ENCODE data around the gene SPATS2.

SPATS2 gene

DNA sequence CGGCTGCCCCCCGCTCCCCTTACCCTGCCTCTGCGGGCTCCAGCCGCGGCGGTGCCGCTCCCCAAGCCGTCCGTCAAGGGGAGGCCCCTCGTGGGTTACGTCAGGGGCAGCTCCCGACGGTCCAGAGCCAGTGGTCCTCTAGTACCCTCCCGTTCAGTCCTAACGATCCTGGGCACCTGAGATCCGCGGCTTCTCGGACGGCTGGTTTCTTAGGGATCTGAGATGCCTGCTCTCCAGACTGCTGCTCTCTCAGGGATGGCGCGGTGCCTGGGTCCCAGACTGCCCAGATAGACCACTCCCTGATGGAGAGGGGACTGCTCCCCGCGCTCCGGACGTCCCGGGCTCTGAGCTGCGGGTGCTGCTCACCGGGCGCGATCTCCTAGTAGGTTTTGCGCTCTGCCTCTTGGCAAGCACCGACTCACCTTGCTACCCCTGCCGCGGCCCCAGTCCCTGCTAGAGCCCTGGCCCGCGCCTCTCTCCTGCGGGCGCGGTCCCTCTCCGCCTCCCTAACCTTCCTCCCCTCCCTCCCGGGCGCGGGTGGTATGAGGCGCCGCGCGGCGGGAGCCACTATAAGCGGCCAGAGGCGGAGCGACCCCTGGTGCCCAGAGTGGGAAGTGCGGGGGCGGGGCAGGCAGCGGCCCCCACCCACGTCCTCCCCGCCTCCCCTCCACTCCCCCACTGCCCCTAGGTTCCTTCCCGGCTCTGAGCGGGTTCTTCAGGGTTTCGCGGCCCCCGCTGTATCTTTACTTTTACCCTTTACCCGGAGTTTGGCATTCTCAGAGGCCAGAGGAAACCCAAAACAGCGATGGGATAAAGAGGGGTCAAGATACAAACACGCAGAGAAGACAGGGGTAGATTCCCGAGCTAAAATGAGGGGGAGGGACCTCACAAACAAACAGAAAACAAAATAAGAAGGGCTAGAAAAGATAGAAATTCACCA lies 30.3 kb upstream of the SPATS2 start, which contains the start of gene C1QL4:
TSS of gene C1QL4 (minus strand) at position 544 of the 940 bp plus-strand sequence. CDS start 711 bp downstream, outside the sequence.
- peak; percentile 81 for DNase-seq

DNA sequence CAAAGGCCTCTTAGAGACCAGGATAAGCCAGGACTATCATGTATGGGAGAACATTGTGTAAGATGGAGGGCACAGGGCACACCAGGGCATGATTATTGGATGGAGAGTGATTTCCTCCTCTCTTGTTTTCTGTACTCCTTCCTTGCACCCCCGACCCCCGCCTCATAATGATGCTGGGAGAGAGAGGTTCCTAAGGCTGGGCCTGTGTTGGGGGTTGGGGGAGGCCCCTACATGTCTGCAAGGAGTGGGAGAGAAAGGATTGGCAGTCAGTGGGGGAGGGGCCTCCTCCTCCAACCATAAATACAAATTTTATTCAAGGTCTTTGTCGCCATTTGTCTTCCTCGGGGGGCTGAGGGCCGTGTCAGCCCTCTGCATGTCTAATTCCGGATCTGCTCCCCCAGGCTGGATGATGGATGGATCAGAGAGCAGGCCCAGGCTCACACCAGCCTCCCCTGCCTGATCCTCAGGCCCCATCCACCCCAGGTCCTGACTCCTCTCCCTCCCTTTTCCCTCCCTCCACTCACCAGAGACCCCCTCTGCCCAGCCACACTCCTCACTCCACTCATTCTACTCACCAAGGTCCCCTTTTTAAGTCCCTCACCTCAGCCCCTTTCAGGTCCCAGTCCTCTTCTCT lies 28.3 kb upstream of the SPATS2 start:
- no peak for DNase-seq

DNA sequence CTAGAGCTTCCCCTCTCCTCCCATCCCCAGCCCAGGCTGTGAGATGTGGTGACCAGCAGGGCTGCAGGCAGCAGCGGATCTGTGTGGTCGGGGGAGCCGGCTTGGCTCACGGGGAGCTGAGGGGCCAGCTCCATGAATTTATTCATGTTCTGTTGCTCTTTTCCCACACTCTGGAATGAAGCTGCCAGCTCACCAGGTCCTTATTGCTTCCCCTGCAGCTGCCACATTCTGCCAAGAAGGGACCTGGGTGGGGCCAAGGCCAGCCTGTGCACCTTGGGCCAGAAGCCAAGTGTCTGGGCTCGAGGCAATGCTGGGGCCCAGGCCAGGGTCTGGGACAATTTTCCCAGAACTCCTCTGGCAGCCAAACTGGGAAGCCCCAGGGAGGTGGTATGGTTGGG lies 27.8 kb upstream of the SPATS2 start:
- no peak for DNase-seq

DNA sequence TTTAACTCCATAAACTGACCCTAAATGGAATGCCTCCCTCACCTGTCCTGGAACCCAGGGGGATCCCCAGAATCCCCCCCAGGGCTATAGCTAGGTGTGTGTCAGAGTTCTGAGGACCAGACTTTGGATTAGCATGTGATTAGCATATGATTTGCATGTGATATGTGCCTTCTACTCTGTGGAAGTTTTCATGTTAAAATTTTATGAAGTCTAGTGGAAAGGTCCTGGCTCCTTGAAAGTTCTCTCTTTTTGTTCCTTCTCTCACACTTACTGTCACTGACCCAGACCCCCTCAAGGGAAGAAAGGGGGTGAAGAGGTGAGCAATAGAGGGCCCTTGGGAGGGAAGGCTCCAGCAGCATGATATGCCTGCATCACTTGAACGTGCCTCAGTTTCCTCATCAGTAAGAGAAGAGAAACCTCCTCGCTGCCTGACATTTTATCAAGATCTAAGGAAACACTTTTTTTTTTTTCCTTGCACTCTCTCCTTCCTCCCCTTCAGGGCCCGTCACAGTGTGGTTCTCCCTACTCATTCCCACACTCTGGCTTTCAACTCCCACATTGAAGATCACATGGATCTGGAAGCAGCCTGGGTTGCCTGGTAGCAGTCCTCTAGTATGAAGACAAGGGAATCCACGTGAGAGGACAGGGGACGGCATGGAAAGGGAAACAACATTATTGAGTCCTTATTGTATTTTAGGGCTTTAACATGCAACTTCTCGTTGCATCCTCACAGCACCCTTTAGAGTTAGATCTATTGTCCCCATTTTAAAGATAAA lies 27.0 kb upstream of the SPATS2 start:
- DNase-seq, result no peak

DNA sequence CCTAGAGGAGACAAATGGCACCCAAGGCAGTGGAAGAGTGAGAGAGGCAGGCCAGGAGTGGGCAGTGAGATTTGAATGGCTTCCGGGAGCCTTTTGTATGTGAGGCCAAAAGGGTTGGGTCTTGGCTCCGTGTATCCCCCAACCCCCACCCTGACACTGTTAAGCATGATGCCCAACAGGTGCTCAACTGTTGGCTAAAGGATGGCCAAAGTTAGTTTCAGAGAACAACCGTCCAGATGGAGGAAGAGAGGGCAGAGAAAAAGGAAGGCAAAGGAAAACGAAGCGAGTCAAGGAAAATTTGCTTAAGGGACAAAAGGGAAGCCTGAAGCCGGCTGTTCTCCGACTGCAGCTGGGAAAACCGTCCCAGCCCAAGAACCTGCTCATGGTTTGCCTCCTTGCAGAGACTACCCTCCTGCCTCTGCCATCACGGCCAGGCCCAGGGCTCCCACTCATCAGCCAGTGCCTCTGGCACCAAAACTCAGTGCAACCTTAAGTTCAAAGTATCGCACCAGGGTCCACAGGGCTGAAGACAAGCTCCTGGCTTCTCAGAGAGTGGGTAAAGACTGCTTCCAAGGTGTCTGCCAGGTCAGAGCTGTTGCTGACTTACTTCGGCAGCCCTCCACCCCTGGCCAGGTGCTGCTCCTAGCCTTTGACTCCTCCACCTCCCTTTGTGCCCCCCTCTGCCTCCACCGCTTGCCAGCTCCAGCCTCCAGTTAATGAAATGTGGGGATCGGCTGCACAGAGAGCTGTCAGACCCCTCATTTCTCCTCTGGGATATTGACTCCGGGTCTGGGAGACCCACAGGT lies 26.1 kb upstream of the SPATS2 start:
- no peak for DNase-seq

DNA sequence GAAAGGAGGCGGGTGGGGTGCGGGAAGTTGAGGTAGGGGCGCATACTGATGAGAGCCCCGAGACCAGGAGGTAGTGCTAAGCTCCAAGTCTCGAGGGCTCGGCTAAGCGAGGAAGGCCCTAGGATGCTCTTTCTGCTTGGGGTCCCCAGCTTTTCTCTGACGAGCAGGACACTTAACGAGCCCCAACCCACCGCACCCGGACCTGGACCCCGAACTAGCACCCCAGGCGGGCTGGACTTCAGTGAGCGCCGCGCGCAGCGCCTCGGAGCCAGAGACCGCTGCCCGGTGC lies 25.5 kb upstream of the SPATS2 start:
- no peak for DNase-seq

DNA sequence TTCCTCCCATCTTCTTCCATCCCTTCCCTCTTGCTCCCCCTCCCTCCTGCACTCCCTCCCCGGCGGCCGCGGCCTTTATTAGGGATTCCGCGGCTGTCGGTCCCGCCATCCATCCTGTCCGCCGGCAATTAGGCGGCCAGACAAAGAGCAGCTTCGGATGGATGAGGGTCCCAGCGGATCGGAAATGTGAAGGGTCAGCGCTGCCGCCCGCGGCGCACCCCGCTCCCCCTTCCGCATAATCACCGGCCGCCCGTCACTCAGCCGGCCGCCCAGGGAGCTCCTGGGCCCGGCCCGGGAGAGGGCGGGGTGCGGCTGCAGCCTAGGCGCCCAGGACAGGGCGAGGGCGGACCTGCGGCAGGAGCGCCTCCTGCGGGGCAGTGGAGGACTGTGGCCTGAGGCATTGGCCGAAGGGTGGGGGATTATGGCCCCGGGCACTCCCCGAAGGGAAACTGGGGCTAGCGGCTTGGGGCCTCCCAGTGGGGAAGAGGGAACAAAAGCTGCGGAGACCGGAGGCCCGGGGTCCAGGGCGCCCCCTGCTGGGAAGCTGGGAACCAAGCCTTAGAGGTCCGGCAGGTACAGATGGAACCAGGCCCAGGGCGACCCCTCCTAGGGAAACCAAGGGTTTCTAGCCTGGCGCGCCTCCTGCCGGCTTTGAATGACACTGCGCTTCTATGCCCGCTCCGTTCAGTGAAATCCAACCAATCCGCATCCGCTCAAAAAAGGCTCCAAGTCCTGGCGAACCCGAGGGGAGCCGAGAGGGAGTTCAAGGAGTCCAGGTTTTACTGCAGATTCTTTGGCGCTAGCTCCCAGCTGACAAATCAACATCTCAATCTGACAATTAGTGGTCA lies 25.0 kb upstream of the SPATS2 start:
- peak; percentile 75 for DNase-seq

DNA sequence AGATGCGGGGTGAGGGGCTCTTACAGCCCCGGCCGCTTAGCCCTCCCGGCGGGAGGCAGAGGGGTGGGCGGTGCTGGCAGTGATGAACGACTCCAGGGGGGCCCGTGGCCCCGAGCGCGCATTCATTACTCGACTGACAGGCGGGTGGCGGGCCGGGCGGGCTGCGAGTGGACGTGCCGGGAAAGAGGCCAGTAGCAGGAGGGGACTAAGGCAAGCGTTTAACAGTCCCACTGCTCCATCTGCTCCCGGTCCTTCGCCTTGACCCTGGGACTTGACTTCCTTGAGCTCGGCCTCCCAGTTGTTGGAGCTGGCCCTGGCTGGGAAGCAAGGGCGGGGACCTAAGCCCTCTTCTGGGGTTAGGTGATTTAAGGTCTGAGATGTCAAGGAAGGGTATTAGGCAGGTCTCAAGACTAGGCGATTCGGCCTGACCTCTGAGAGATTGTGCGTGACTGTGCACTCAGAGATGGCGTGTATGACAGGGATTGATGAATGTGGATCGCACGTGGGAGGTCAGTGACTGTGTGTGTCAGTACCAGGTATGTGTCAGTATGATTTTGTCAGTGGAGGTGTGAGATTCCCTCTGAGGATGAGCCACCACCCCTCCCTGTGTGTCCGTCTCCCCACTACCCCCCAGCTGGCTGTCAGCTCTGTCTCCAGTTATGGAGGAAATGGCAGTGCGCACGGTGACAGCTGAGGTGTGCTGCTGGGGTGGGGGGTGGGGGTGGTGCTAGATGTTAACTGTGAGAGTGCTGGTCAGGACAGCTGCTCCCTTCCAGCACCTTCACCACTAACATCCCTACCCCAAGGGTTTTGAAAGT lies 24.1 kb upstream of the SPATS2 start:
- DNase-seq, result peak; percentile 70

DNA sequence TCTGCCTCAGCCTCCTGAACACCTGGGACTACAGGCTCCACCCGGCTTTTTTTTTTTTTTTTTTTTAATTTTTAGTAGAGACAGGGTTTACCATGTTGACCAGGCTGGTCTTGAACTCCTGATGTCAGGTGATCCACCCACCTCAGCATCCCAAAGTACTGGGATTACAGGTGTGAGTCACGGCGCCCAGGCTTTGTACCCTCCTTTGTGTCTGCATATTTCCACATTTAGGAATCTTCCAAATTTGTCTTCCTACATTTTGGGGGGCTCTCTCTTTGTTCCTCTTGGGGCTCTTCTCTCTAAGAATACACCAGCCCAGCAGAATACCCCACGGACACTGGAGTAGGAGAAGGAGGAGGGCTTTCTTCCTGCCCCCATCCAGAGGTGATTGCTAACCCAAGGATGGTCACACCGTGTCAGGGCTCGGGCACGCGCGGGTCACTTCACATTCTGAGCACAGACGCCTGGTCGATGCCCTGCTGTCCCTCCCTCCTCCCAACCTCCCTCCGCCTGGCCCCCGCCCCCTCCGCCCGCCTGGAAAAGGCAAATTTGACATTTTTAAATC lies 22.7 kb upstream of the SPATS2 start:
- no peak for DNase-seq

DNA sequence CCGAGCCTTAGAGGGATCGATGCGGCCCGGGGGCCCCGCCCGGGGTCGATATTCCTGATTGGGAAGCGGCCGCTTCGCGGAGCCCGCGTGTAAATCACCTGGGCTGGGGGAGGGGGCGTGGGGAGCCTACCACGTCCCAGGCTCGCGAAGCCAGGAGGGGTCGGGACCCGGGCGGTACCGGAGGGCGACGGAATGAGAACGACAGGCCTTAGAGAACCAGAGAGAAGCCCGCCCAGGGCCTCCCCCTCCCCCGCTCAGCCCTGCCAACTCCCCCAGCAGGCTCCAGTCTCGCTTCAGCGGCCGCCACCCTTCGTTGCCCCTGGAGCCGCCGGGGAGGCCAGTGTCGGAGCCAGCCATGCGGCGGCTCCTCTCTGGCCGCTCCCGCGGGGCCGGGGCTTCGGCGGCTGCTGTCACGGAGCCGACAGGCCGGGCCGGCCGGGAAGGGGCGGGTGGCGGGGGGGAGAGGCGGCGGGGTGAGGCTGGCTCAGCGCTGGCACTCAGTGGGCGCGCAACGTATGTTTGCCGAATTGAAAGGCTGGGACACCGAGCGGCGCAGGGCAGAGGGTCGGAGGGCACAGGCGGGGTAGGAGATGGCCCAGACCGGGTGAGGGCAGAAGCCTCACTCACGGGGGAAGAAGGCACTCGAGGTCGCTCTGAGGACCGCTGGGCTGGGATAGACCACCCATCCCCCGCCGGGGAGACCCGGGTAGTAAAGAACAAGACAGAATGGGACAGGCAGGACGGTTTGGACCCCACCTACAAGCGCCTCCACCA lies 22.0 kb upstream of the SPATS2 start:
- DNase-seq, result no peak

DNA sequence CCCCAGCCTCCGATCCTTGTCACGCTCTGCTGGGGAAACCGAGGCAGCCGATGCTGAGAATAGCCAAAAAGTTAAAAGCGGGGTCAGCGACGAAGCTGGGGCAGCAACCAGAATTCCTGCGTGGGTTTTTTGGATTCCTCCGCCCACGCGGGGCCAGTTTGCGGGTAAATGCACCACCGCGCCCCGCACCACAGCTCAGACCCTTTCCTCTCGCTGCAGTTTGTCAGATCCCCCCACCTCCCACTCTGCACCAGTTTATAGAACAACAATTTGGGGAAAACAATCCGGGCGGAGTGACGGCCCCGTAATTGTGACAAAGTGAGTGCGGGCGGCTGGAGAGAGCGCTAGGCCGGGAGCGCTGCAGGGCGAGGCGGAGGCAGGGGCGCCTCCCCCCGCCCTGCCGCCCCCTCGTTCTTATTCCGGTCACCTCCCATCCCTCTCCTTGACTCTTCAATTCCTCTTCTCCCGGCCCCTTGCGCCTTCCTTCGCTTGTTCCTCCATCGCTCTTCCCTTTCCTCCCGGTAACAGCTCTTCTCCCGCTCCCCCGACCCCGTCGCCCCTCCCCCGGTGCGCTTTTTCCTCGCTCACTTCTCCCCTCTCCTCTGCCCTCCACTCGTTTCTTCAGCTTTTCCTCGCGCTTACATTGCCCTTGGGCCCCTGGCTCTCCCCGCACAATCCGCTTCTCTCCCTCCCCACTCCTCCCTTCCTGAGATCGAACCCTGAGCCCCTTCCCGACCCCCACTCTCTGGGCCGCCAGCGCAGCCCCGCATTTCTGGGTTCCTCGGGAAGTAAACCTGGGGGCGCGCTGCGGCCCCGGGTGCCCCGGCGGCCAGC lies 21.2 kb upstream of the SPATS2 start:
- DNase-seq, result no peak

DNA sequence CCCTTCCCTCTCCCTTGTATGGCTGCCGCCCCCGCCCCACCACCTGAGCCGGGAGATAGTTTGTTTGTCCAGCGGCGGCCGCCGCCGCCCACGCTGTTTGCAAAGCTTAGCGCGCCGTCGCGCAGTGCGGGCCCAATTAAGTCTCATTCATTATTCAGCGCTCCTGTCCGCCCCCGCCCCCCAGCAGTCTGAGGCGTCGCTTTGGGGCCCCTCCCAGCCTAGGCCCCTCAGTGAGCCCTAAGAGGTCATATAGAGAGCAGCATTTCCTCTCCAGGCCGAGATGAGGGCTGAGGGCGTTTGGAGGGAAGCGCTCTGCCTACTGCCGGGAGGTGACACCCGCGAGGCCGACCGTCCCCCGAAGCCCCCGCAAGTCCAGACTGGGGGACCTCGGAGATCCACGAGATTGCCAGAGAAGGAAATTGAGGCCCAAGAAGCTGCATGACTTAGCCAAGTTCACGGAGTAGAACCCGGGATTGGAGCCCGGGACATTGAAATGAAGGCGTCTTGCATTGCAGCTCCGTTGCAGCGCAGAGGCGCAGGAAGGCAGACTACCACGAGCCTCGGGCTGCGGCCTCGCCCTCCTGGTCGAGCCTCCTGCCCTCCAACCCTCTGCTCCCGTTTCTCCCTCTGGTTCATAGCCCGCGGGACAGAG lies 20.5 kb upstream of the SPATS2 start, which contains the start of gene DNAJC22:
TSS of gene DNAJC22 (plus strand) at position 230 of the 652 bp plus-strand sequence. CDS start 1,985 bp downstream, outside the sequence.
- peak; percentile 42 for DNase-seq

DNA sequence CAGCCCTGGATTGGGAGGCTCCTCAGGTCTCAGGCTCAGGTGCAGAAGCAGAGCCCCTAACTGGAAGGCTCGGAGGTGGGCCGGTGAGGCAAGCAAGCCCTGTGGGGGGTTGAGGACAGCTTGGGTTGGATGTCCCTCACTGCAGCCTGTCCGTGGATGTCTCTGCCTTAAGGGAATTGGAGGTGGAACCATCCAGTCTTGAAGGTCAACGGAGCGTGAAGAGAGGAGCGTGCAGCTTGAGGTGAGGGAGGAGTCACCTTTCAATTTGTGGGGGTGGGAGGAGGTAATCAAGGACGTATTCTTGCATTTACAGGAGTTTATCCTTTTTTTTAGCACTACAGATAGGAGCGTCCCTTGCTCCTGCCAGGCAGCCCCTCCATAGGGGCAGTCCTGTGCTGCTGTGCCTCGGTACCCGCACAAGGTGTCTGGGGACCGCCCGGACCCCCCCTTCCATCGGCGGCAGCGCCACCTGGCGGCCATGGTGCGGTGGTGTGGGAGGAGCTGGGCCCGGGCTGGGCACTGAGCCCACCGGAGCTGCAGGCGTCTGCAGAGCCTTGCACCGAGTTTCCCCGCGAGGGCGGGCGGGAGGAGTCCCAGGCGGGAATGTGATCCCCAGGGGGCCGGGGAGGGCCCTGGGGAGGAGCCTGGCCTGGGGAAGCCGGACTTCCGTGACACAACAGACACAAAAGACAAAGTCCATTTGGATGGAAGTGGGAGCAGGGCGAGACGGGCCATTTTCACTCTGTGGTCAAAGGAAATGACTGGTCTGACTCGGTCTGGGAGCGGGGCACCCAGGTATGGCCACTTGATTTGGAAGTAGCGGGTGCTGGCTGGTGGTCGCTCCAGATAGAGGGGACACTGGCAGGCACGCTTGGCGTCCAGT lies 19.7 kb upstream of the SPATS2 start:
- DNase-seq, result peak; percentile 63

DNA sequence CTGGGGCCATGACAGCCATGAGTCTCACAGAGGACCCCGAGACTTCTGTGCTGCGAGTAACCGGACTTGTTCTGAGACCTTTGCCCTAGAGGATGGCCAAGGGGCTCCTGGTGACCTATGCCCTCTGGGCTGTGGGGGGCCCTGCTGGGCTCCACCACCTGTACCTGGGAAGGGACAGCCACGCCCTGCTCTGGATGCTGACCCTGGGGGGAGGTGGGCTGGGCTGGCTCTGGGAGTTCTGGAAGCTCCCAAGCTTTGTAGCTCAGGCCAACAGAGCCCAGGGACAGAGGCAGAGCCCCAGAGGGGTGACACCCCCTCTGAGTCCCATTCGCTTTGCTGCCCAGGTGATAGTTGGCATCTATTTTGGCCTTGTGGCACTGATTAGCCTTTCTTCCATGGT lies 18.5 kb upstream of the SPATS2 start:
- DNase-seq, result no peak

DNA sequence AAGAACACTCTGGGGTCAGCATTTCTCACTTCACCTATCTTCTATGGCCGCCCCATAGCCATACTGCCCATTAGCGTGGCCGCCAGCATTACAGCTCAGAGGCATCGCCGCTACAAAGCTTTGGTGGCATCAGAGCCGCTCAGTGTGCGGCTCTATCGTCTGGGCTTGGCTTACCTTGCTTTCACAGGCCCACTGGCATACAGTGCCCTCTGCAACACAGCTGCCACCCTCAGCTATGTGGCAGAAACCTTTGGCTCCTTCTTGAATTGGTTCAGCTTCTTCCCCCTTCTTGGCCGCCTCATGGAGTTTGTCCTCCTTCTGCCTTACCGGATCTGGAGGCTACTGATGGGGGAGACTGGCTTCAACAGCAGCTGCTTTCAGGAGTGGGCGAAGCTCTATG lies 18.0 kb upstream of the SPATS2 start:
- no peak for DNase-seq

DNA sequence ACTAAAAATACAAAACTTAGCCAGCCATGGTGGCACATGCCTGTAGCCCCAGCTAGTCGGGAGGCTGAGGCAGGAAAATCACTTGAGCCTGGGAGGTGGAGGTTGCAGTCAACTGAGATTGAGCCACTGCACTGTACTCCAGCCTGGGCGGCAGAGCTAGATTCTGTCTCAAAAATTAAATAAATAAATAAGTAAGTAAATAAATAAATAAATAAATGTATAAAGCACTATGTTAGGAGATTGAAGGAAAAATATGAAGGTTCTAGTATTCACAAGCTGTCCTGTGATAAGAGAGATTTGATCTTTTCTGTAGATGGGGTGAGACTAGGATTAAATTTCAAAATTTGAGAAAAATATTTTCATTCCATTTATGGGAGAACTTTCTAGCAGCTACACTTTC lies 14.9 kb upstream of the SPATS2 start:
- DNase-seq, result no peak

DNA sequence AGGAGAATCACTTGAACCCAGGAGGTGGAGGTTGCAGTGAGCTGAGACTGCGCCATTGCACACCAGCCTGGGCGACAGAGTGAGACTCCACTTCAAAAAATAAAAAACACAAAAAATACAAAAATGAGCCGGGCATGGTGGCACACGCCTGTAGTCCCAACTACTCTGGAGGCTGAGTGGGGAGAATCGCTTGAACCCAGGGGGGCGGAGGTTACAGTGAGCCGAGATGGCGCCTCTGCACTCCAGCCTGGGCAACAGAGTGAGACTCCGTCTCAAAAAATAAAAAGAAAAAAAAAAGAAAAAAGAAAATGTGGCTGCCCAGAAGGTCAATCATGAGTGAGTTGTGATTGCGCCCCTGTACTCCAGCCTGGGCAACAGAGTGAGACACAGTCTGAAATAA lies 11.3 kb upstream of the SPATS2 start:
- DNase-seq, result no peak

Measured in stimulated activated naive CD4-positive, alpha-beta T cell treated with Interleukin-2 at 50 U/mL for 16 hours (primary cell).